ENCODE measurements around the gene EFNB2. TPM values are rescaled to one million over a fixed set of nuclear protein-coding genes. Genes with fewer than 3 reads are reported as not detected.
A peak's percentile ranks its signal among the peaks of the same experiment; 100 is the strongest.

Gene EFNB2
- total RNA-seq, 1 donor from 2014 or later = 16.8 TPM

GRCh38 chr13:106499113-106499512 lies 36.3 kb downstream of the EFNB2 start:
- no peak for ATAC-seq

- ATAC-seq = no peak
Observed at GRCh38 chr13:106498571-106498970, 36.9 kb downstream of the EFNB2 start.

DNA sequence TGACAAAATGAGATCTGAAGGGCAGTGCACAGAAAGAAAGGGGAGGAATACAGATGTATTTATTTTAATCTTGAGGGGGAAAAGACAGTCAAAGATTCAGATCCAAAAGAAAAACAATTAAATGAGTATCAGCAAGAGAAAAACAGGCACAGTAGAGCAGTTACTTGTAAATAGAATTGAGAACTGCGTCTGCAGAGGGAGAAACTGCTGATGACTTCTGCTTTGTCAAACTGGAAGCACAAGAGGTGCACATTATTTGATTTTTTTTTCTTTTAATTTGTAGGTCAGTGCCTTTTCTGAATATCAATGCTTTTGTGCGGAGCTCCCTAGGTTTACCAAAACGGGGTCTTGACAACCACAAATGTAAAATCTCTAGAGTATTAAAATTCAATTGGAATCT lies 37.3 kb downstream of the EFNB2 start:
- ATAC-seq = no peak

- no peak for ATAC-seq
Observed at GRCh38 chr13:106497079-106497478, 38.4 kb downstream of the EFNB2 start.

- no peak for ATAC-seq
Observed at GRCh38 chr13:106496072-106496997, 39.1 kb downstream of the EFNB2 start.

DNA sequence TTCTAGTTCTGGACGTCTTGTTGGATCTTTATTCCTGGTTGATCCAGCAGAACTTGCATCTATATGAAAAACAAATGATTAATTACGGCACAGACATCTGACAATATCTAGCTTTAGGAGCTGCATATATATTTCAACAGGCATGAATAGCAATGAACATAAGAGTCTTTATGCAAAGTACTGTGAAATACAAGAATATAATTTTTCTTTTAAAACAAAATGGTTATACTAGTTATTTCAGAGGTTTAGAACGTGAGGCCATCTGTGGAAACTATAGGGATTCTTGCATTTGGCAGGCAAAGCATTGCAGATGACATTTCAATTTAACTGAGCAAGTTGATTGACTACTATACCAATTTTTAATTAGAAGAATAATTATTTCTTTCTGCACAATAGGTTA lies 40.5 kb downstream of the EFNB2 start:
- ATAC-seq = no peak

DNA sequence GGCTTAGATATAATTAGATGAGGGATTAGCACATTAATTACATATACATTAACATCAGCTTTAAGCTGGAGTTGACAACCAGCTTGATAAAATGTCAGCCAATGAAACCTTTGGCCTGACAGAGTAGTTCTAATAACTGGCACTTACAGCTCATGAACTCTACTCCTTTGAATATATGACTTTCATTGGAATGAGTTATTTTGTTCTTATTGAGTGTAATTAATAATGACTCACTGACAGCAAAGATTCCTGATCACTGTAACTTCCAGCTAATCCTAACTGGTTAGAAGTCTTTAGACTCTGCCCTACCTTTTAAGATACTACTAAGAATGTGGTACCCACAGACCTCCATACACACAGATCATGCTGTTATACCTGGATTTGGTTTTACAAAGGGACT lies 41.0 kb downstream of the EFNB2 start:
- ATAC-seq = no peak

DNA sequence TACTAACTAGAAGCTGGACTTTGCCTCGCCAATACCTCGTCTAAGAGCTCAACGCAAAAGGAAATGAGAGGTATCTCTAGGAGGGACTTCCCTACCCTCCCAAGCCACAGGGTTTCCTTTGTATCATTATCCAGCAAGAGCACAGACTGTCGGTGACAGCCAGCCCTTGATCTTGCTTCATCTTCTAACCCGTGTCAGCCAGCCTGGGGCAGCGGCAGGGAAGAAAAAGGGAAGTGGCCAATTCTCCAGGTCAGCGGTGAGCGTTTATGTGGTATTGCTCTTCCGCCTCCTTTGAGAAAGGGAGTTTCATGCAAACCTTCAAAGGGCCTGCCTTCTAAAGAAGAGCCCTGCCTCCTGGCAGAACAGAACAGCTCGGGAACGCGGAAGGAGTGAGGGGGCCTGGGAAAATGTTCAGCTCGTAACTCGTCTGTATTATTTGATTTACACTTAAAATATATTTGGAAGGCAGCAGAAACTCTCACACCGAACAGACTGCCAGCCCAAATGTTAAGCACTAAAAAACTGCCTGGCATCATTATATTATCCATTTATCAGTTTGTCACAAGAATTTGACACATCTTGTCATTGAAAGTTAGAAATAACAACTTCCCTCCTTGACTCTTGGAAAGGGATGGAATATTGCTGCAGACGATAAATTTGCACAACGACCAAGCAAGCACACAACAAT lies 41.8 kb downstream of the EFNB2 start:
- ATAC-seq = peak; percentile 17

- peak; percentile 10 for ATAC-seq
Observed at GRCh38 chr13:106492588-106493475, 42.6 kb downstream of the EFNB2 start.

DNA sequence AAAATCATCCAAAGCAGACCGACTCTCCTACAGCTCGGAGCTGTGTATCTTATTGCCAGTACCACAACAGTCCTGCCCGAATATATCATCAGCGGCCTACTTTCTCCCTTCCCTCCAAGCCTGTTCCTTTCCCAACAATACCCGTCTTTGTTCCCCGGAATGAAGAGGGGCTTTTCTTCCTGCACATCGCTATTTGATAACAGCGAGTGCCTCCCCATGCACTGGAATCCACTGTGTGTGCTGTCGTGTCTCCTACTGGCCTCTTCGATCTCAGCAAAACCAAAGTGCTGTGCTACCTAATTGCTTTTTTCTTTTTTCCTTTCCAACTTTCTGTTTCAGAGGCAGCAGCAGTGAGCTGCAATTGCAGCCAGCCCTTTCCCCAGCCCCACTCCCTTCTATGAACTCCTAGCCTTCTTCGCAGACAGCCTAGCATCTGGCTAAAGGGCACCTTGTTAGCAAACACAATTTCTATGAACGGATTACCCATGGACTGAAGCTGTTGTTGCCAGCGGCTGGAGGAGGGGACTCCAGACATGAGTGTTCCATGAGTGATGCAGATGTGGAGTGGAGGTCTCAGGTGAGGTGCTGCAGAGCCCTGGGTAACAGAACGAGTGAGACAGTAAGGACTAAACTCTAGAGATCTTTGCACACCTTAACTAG lies 43.4 kb downstream of the EFNB2 start:
- no peak for ATAC-seq

DNA sequence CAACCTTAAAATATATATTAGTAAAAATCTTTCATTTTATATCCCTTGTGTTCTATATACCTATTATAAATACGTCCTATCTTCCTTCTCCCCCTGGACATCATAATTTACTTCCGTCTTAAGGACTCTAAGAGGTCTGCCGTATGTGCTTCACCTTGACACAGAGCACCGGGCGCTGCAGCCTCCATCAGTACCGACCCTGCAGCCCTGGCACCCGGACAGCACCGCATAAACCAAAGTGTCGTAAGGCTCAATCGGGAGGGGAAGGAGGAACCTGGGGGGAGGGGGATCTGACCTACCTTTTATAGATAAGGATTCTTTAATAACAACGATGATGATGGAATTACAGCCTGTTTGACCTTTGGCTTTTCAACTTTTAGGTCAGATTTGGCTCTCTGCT lies 44.0 kb downstream of the EFNB2 start:
- ATAC-seq = no peak

GRCh38 chr13:106490569-106491321 lies 44.7 kb downstream of the EFNB2 start:
- ATAC-seq = no peak

GRCh38 chr13:106489849-106490568 lies 45.5 kb downstream of the EFNB2 start:
- no peak for ATAC-seq

DNA sequence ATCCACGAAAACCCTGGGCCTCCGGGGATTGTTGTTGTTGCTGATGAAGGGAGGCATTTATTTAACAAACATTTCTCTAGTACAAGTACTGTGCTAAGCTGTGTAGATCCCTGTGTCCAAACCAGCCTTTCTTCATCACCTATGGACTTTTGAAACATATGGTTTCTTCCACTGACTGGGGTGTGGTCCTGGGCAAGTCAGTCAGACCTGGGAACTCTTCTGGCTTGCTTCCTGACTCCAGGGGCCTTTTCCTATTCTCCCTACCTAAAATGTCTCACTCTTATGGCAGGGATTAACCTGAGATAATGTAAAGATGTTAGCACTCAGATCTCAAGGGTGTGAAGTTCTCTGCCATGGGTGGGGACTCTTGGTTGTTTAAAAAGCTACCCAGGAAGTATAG lies 46.8 kb downstream of the EFNB2 start:
- ATAC-seq = no peak

- ATAC-seq = no peak
Observed at GRCh38 chr13:106488076-106488475, 47.4 kb downstream of the EFNB2 start.

DNA sequence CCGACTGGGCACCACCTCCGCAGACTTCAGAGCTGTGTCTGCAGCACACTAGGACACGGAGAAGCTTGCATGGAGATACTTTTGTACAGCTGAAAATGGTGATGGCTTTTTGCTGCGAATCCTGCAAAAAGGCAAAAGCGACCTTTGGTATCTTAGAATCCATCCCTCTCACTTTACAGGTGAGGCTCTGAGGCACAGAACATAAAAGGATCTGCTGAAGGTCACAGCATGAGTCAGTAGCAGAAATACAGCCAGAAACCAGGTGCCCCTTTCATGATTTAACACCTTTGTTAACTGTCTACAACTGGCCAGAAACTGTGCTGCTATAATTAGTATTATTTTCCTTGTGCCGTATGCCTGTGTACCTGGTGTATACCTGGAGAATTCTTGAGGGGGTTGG lies 48.3 kb downstream of the EFNB2 start:
- no peak for ATAC-seq

GRCh38 chr13:106486287-106486686 lies 49.2 kb downstream of the EFNB2 start:
- no peak for ATAC-seq

GRCh38 chr13:106484537-106485193 lies 50.8 kb downstream of the EFNB2 start:
- no peak for ATAC-seq

DNA sequence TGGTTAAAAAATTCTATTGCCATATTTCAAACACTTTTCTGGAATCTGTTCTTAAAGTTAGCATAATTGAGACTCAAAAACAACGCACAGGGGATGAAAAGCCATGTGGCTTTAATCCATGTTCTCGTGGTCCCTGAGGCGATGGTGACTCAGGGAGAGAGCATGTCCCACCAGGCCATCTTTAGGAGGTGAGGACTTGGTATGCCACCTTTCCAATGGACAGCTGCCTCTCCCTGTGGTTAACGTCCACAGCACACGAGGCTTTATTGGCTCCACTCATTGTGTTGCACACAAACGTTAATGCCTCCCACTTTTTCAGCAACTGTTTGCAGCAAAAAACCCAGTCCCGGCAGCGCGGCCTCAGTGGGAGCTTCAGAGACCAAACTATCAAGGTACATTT lies 51.4 kb downstream of the EFNB2 start:
- no peak for ATAC-seq

DNA sequence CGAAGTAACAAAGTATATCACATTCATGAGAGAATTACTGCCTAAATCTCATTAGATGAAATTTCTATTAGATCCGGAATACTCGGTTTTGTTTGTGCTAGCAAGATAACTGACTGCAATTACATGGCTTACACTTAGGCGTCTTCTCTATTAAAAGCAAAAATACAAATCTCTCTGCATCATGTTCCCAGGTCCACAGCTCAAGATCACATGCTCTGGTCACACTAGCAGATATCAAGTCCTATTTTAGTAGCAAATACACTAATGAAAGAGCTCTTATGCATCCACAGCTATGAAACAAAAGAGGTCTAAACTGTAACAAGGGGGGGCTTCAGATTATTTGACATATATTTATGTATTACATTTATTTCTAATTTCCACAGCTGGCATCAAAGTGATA lies 53.5 kb downstream of the EFNB2 start:
- no peak for ATAC-seq

Data from esophagus mucosa (tissue), 1 donor.